A549 treated with AZD2906 at 1 μM for 4 hours (cell line): ENCODE measurements around the gene KLHL3. TPM values are rescaled to one million over a fixed set of nuclear protein-coding genes. Genes with fewer than 3 reads are reported as not detected.

Source experiments
- total RNA-seq: library from RNA; stranded (reverse); fragments of 200-300 nt; extraction: Qiagen RNA extraction; gene quantifications from 5 replicates; pipeline ENCODE4 v1.2.3, GENCODE V29; 2022

Gene KLHL3
- total RNA-seq: 0.08 to 0.49 TPM (median 0.23 TPM) in 5 replicates

GRCh38 chr5:137735555-137736284, at the start of gene KLHL3:
KLHL3 (minus strand) TSS chr5:137736089; CDS start chr5:137735646, 443 bp downstream.

GRCh38 chr5:137754188-137754960, 18.5 kb upstream of the KLHL3 start, which contains the start of gene HNRNPA0:
HNRNPA0 (minus strand) TSS chr5:137754363; CDS start chr5:137754066, 297 bp downstream.

Other genes starting within 250 kb of the KLHL3 start
- 8.9 to 22.6 TPM (median 16.0 TPM) in 5 replicates for gene SPOCK1, start 236.8 kb downstream of the KLHL3 start, total RNA-seq
- 46.7 to 52.8 TPM (median 52.1 TPM) in 5 replicates for gene HNRNPA0, start 18.3 kb upstream of the KLHL3 start, total RNA-seq
- 0.08 to 0.27 TPM (median 0.13 TPM) in 3 of 5 replicates, not detected in the others for gene MYOT, start 131.8 kb upstream of the KLHL3 start, total RNA-seq
- 0.05 to 0.09 TPM (median 0.07 TPM) in 3 of 5 replicates, not detected in the others for gene PKD2L2, start 153.4 kb upstream of the KLHL3 start, total RNA-seq